Fibroblast of skin of left quadriceps (primary cell): ENCODE data around the gene EMC8.

Source experiments
- DNase-seq, 2 experiments: peaks; one replicate each; pipeline ENCODE4 v3.0.0-alpha.2; 2013; ENCODE audit warnings: low read depth in 2 of 2

EMC8 gene

DNA sequence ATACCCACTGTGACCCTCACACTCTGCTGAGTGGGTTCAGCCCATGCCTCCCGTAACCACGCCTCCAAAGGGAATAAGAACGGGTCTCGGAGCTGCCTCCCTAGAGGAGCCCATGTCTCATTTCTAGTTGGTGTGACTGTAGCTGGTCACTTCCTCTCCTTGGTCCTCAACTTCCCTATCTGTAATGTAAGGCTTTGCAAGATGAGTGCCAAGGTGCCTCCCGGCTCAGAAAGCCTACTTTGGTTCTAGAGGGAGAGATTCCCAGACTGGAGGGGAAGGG lies 69.2 kb downstream of the EMC8 start:
- DNase-seq: no peak

DNA sequence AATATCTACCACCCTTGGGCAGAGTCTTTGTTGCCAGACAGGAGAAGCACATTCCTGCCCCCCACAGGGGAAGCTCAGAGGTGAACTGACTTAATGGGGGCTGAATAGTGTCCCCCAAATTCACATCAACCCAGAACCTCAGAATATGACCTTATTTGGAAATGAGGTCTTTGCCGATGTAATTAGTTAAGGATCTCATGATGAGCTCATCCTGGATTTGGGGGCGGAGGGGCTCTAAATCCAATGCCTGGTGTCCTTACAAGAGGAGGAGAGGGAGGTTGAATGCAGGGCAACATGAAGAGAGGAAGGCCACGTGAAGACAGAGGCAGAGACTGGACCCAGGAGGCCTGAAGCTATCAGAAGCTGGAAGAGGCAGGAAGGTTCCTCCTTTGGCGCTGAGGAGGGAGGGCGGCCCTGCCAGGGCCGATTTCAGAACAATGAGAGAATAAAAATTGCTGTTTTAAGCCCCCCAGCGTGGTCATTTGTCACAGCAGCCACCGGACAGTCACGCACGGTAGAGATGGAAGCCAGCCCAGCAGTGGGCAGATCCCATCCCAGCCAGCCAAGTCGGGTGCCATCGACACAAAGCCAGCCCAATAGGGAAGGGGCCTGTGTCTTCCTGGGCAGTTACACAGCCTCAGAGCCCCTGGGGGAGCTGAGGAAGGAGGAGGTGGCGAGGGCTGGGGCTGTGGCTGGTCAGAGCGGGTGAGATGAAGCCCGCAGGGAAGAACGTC lies 69.7 kb downstream of the EMC8 start:
- peak in 1 of 2 experiments; percentile 60 for DNase-seq

DNA sequence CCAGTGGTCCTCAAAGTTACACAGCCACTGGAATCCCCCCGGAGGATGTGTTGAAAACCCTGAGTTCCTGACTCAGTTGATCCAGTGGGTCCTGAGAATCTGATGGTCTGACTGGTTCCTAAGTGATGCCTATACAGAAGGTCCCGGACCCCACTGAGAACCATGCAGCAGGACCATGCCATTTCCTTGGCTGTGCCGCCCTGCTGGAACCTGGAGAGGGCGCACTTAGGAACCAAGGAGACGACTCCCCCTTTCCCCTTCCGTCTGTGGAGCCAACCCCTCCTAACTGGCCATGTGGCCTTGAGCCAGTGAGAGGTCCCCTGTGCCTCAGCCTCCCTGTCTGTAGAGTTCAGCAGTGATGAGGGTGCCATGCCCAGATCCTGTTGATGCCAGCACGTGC lies 70.5 kb downstream of the EMC8 start:
- DNase-seq: no peak
